GM23338 (cell line): ENCODE data around the gene STRN3. TPM values are rescaled to one million over a fixed set of nuclear protein-coding genes. Genes with fewer than 3 reads are reported as not detected.

Source experiments
- ATAC-seq: fragments of 200-7000 bp; cut with Tn5 transposase; 3 replicates; pipeline ENCODE4 v1.9.1; 2020
- DNase-seq: peaks from one replicate; pipeline ENCODE4 v3.0.0-alpha.2; 2015; ENCODE audit warnings: low spot score
- H2AFZ ChIP-seq: fragments of 200-600 bp; sonication (generic); 2 replicates; pipeline ENCODE4 v1.8.0; 2016; ENCODE audit warnings: antibody characterized with exemption, mild to moderate bottlenecking, moderate library complexity
- H3F3A ChIP-seq: fragments of 200-600 bp; sonication (generic); replicated peaks from 2 replicates; pipeline ENCODE4 v1.8.0; 2017; ENCODE audit warnings: antibody characterized with exemption, mixed run types, low read depth
- H3K27ac ChIP-seq: fragments of 200-600 bp; sonication (generic); 2 replicates; pipeline ENCODE4 v1.6.1; 2016; ENCODE audit warnings: low read depth
- H3K27me3 ChIP-seq: fragments of 200-600 bp; sonication (generic); 2 replicates; pipeline ENCODE4 v1.8.0; 2016; ENCODE audit warnings: mild to moderate bottlenecking, mixed run types, moderate library complexity; ENCODE audit not compliant: insufficient read depth
- H3K36me3 ChIP-seq: fragments of 200-600 bp; sonication (generic); 2 replicates; pipeline ENCODE4 v1.8.0; 2016; ENCODE audit warnings: mild to moderate bottlenecking; ENCODE audit not compliant: insufficient read depth
- H3K4me1 ChIP-seq: fragments of 200-600 bp; sonication (generic); 2 replicates; pipeline ENCODE4 v1.8.0; 2016; ENCODE audit warnings: mild to moderate bottlenecking, moderate library complexity; ENCODE audit not compliant: insufficient read depth
- H3K4me2 ChIP-seq: fragments of 200-600 bp; sonication (generic); 2 replicates; pipeline ENCODE4 v1.7.1; 2017; ENCODE audit warnings: mixed run types
- H3K4me3 ChIP-seq: fragments of 200-600 bp; sonication (generic); 2 replicates; pipeline ENCODE4 v1.6.1; 2016; ENCODE audit warnings: mixed run types
- H3K79me2 ChIP-seq: fragments of 200-600 bp; sonication (generic); replicated peaks from 2 replicates; pipeline ENCODE4 v1.8.0; 2017; ENCODE audit warnings: mild to moderate bottlenecking; ENCODE audit not compliant: insufficient read depth
- H3K9me2 ChIP-seq: fragments of 200-600 bp; sonication (generic); 2 replicates; pipeline ENCODE4 v1.8.0; 2017; ENCODE audit not compliant: insufficient read depth
- H4K20me1 ChIP-seq: fragments of 200-600 bp; sonication (generic); replicated peaks from 2 replicates; pipeline ENCODE4 v1.8.0; 2017; ENCODE audit warnings: mild to moderate bottlenecking; ENCODE audit not compliant: insufficient read depth
- H3K27ac Mint-ChIP-seq: 2 replicates; pipeline ENCODE4 v1.8.0; 2020; ENCODE audit warnings: inconsistent platforms, mild to moderate bottlenecking, moderate library complexity, mixed read lengths
- H3K27me3 Mint-ChIP-seq: 3 replicates; pipeline ENCODE4 v1.8.0; 2022; ENCODE audit warnings: low read depth, mild to moderate bottlenecking, moderate library complexity, mixed read lengths, inconsistent platforms; ENCODE audit not compliant: insufficient read depth, poor library complexity
- H3K36me3 Mint-ChIP-seq: 3 replicates; pipeline ENCODE4 v1.8.0; 2021; ENCODE audit warnings: low read depth, mild to moderate bottlenecking, inconsistent platforms, moderate library complexity, mixed read lengths
- H3K4me1 Mint-ChIP-seq: 3 replicates; pipeline ENCODE4 v1.8.0; 2020; ENCODE audit warnings: mild to moderate bottlenecking, inconsistent platforms, mixed read lengths
- H3K4me3 Mint-ChIP-seq: 3 replicates; pipeline ENCODE4 v1.8.0; 2021; ENCODE audit warnings: moderate library complexity, mild to moderate bottlenecking, inconsistent platforms, mixed read lengths
- H3K9me3 Mint-ChIP-seq: 3 replicates; pipeline ENCODE4 v1.8.0; 2020; ENCODE audit warnings: moderate library complexity, mild to moderate bottlenecking, inconsistent platforms, mixed read lengths
- CREB1 ChIP-seq: fragments of 250-450 bp; sonication (Bioruptor Pico); IDR thresholded peaks from 2 replicates; pipeline ENCODE4 v1.5.0; 2020; ENCODE audit warnings: low read depth, mild to moderate bottlenecking, moderate library complexity
- CTCF ChIP-seq, 2 experiments: fragments of 200-600 bp in 1 of 2; sonication (generic) in 1 of 2; conservative IDR thresholded peaks; 2 replicates each; pipeline versions ENCODE4 v1.5.1 to v1.6.1; 2016 to 2017; ENCODE audit warnings: antibody characterized with exemption in 2 of 2, low read depth in 2 of 2, mild to moderate bottlenecking in 2 of 2, moderate library complexity in 1 of 2
- ETS1 ChIP-seq: IDR thresholded peaks from 2 replicates; pipeline ENCODE4 v1.6.1; 2016; ENCODE audit warnings: antibody characterized with exemption
- EZH2 ChIP-seq: fragments of 200-600 bp; sonication (generic); IDR thresholded peaks from one replicate; pipeline ENCODE4 v1.8.0; 2017; ENCODE audit warnings: antibody characterized with exemption, mild to moderate bottlenecking, low read depth; ENCODE audit not compliant: unreplicated experiment
- EZH2phosphoT487 ChIP-seq: fragments of 200-600 bp; sonication (generic); IDR thresholded peaks from one replicate; pipeline ENCODE4 v1.8.1; 2018; ENCODE audit warnings: antibody characterized with exemption; ENCODE audit not compliant: unreplicated experiment
- JUNB ChIP-seq: IDR thresholded peaks from one replicate; pipeline ENCODE4 v1.6.1; 2016; ENCODE audit warnings: antibody characterized with exemption; ENCODE audit not compliant: unreplicated experiment
- NANOG ChIP-seq: IDR thresholded peaks from 2 replicates; pipeline ENCODE4 v1.6.1; 2016; ENCODE audit warnings: antibody characterized with exemption, borderline replicate concordance
- POLR2AphosphoS5 ChIP-seq: IDR thresholded peaks from 2 replicates; pipeline ENCODE4 v1.6.1; 2016; ENCODE audit warnings: antibody characterized with exemption, low read depth
- REST ChIP-seq: IDR thresholded peaks from one replicate; pipeline ENCODE4 v1.6.1; 2018; ENCODE audit warnings: antibody characterized with exemption; ENCODE audit not compliant: unreplicated experiment
- STAT1 ChIP-seq: IDR thresholded peaks from one replicate; pipeline ENCODE4 v1.6.1; 2016; ENCODE audit warnings: antibody characterized with exemption; ENCODE audit not compliant: unreplicated experiment
- ZNF114 ChIP-seq: fragments of 250-450 bp; sonication (Bioruptor Pico); IDR thresholded peaks from 2 replicates; pipeline ENCODE4 v1.5.0; 2020; ENCODE audit warnings: mild to moderate bottlenecking, moderate library complexity
- ZNF331 ChIP-seq: fragments of 250-450 bp; sonication (Bioruptor Pico); IDR thresholded peaks from 2 replicates; pipeline ENCODE4 v1.5.0; 2020; ENCODE audit warnings: low read depth, mild to moderate bottlenecking, moderate library complexity
- ZNF462 ChIP-seq: fragments of 250-450 bp; sonication (Bioruptor Pico); IDR thresholded peaks from 2 replicates; pipeline ENCODE4 v1.5.0; 2020; ENCODE audit warnings: mild to moderate bottlenecking, moderate library complexity
- polyA plus RNA-seq: library from polyadenylated mRNA; unstranded; fragments of >200 nt; fragmentation: Nextera tagmentation; extraction: Ambion mirVana; gene quantifications from 2 replicates; pipeline ENCODE4 v1.2.1, GENCODE V29; 2016
- total RNA-seq: library from RNA; depleted of rRNA; stranded (reverse); fragments of >200 nt; shearing (Covaris generic); gene quantifications from 2 replicates; pipeline ENCODE4 v1.2.3, GENCODE V29; 2014

Gene STRN3
- total and polyA plus RNA-seq, 2 experiments from 2014 or later: 35.0 to 40.6 TPM

- peaks cover 14% of the 10 kb centered on the region for H3K4me1 ChIP-seq
- Mint-ChIP-seq H3K36me3 (peaks cover 9% of the 10 kb centered on the region; the same call in 2 of the 3 replicates), H3K4me1 (peaks cover 15% of the 10 kb centered on the region), H3K9me3 (no peaks in the 10 kb centered on the region), H3K4me3 (no peak overlapping the region), H3K27me3 (peaks cover 6% of the 10 kb centered on the region), H3K27ac (no peak overlapping the region)
- H3F3A ChIP-seq: no peaks in the 10 kb centered on the region
- ATAC-seq: no peak
- H2AFZ ChIP-seq: no peak overlapping the region
- H3K36me3 ChIP-seq: no peaks in the 10 kb centered on the region
- H3K4me3 ChIP-seq: no peak overlapping the region
- no peaks in the 10 kb centered on the region for H3K9me2 ChIP-seq
- H3K79me2 ChIP-seq: no peaks in the 10 kb centered on the region; the same call in 1 of the 2 replicates
- no peak for DNase-seq
- H4K20me1 ChIP-seq: no peaks in the 10 kb centered on the region
- H3K27me3 ChIP-seq: no peaks in the 10 kb centered on the region
- no peak for TF ChIP-seq ZNF462
- no peak for TF ChIP-seq CTCF (conservative IDR thresholded peaks at IDR 0.05; ENCODE audit: low read depth in 2 of 2)
- no peak for TF ChIP-seq REST
- no peak for TF ChIP-seq EZH2phosphoT487
- no peak for TF ChIP-seq ZNF114
- TF ChIP-seq EZH2: no peak
- TF ChIP-seq NANOG: no peak
- no peak for TF ChIP-seq JUNB
- TF ChIP-seq CREB1 (CRISPR knock-in tag): no peak
- TF ChIP-seq ZNF331 (CRISPR knock-in tag): no peak
- no peak for TF ChIP-seq POLR2AphosphoS5
- TF ChIP-seq STAT1: no peak
- no peak for TF ChIP-seq ETS1
- H3K4me2 ChIP-seq: no peak overlapping the region
- no peak overlapping the region for H3K27ac ChIP-seq
These were observed 104.9 kb downstream of the STRN3 start for GRCh38 chr14:30921305-30921704.
